Measurements from ENCODE around the gene ACOT7.

DNA sequence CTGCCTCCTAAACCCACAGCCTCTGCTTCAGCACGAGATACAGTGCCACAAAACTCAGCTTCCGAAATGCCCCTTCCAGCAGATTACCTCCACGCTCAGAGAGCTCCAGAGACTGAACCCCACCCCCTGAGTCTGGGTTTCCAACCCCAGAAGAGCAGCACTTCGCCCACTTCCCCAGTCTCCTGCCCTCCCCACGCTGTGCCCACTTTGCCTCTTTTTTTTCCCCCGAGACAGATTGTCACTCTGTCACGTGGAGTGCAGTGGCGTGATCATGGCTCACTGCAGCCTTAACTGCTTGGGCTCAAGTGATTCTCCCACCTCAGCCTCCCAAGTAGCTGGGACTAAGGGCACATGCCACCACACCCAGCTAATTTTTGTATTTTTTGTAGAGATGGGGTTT lies 167.9 kb downstream of the ACOT7 start:
- TF ChIP-seq CTCF (IDR thresholded peaks at IDR 0.05; ENCODE audit: insufficient read depth, low read length, poor library complexity, severe bottlenecking) (no peak), EZH2phosphoT487 (conservative IDR thresholded peaks at IDR 0.05; ENCODE audit: low read length) (no peak)

Measured in SU-DHL-6 (cell line).